ENCODE data around the gene DNAAF1.

DNA sequence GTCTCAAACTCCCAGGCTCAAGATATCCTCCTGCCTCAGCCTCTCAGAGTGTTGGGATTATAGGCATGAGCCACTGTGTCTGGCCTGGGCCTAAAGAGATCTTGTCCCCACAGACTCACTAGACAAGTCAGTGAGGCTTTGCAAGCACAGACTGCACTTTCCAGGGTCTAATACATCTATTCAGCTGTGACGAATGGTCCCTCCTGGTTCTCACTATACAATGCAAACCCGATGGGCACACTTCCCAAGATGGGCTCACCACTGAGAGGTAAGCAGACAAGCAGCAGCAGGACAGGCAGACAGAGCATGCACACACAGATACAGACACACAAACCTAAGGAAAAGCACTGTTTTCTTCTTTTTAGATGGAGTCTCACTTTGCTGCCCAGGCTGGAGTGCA is 37.2 kb upstream of the DNAAF1 start:
- no peak for TF ChIP-seq POLR2A (IDR thresholded peaks at IDR 0.05)
- TF ChIP-seq, protein P1, sequence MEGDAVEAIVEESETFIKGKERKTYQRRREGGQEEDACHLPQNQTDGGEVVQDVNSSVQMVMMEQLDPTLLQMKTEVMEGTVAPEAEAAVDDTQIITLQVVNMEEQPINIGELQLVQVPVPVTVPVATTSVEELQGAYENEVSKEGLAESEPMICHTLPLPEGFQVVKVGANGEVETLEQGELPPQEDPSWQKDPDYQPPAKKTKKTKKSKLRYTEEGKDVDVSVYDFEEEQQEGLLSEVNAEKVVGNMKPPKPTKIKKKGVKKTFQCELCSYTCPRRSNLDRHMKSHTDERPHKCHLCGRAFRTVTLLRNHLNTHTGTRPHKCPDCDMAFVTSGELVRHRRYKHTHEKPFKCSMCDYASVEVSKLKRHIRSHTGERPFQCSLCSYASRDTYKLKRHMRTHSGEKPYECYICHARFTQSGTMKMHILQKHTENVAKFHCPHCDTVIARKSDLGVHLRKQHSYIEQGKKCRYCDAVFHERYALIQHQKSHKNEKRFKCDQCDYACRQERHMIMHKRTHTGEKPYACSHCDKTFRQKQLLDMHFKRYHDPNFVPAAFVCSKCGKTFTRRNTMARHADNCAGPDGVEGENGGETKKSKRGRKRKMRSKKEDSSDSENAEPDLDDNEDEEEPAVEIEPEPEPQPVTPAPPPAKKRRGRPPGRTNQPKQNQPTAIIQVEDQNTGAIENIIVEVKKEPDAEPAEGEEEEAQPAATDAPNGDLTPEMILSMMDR (IDR thresholded peaks at IDR 0.05), result no peak
